GM12864 (cell line): ENCODE measurements around the gene HAUS5.
A peak's percentile ranks its signal among the peaks of the same experiment; 100 is the strongest.

Experiments used
- DNase-seq: peaks from one replicate; pipeline ENCODE4 v3.0.0-alpha.2; 2011; ENCODE audit warnings: low read depth
- H3K4me3 ChIP-seq: 2 replicates; pipeline ENCODE4 v1.5.1; 2011; ENCODE audit warnings: mild to moderate bottlenecking, low read depth, low read length, control low read depth
- CTCF ChIP-seq: IDR thresholded peaks from 2 replicates; pipeline ENCODE4 v1.5.1; 2011; ENCODE audit warnings: low read depth, mild to moderate bottlenecking, moderate library complexity, low read length, control low read depth, inconsistent platforms; ENCODE audit errors: missing control alignments

Gene HAUS5

GRCh38 chr19:35671818-35672217 is 59.3 kb downstream of the HAUS5 start:
- DNase-seq: no peak
- no peak overlapping the region for H3K4me3 ChIP-seq
- TF ChIP-seq CTCF: no peak

- no peak for DNase-seq
- peak overlapping the region; percentile 34 for H3K4me3 ChIP-seq
- TF ChIP-seq CTCF: no peak
These were observed 60.7 kb downstream of the HAUS5 start for GRCh38 chr19:35673121-35673804.
